SH-SY5Y (cell line): Measurements from ENCODE around the gene MPPED1.

Source experiments
- GATA2 ChIP-seq: IDR thresholded peaks from 2 replicates; pipeline ENCODE4 v1.6.1; 2011; ENCODE audit warnings: mild to moderate bottlenecking, low read depth, low read length
- GATA3 ChIP-seq: IDR thresholded peaks from 2 replicates; pipeline ENCODE4 v1.6.1; 2011; ENCODE audit warnings: low read depth, mild to moderate bottlenecking, low read length, moderate library complexity

- TF ChIP-seq GATA2: no peak
- TF ChIP-seq GATA3: no peak
Observed at GRCh38 chr22:43554259-43554636, 142.4 kb downstream of the MPPED1 start.
